MM.1S (cell line): ENCODE results near the gene LBR.

Source experiments
- EZH2 ChIP-seq: fragments of 300-600 bp; sonication (generic); optimal IDR thresholded peaks from 2 replicates; pipeline ENCODE3; 2017; ENCODE audit warnings: low read depth, mild to moderate bottlenecking, antibody characterized with exemption, low read length, mixed read lengths
- EZH2phosphoT487 ChIP-seq: fragments of 300-600 bp; sonication (generic); IDR thresholded peaks from 2 replicates; pipeline ENCODE4 v1.6.1; 2018; ENCODE audit warnings: antibody characterized with exemption, low read length
- TF ChIP-seq, protein P1 (sequence below): fragments of 300-600 bp; sonication (generic); IDR thresholded peaks from 2 replicates; pipeline ENCODE4 v1.5.1; 2016; ENCODE audit warnings: antibody characterized with exemption, low read length, mixed read lengths

DNA sequence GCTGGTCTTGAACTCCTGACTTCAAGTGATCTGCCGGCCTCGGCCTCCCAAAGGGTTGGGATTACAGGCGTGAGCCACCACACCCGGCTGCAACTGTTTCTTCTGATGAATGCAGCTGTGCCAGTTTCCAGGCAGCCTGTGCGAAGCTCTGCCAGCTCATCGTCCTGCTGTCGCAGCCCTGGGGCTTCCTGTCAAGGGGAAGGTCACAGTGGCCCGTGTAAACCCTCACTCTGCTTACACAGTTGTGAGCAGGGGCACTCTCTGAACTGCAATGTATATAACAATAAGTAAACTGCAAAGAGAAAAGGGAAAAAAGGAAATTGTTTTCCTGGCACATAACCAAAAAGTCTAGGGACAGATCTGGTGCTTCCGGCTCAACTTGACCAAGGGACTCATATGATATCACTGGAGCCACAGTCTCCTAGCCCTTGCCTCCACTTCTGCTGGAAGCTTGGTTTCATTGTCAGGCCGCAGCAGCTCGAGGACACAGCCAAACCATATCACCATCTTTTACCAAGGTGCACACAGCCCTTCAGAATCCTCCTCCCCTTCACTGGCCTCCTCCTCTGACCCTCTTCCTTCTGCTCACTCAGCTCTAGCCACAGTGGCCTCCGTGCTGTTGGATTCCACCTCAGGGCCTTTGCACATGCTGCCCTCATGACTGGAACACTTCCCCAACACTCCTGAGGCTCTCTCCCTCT lies 22.8 kb upstream of the LBR start:
- TF ChIP-seq EZH2phosphoT487 = no peak
- TF ChIP-seq, protein P1, sequence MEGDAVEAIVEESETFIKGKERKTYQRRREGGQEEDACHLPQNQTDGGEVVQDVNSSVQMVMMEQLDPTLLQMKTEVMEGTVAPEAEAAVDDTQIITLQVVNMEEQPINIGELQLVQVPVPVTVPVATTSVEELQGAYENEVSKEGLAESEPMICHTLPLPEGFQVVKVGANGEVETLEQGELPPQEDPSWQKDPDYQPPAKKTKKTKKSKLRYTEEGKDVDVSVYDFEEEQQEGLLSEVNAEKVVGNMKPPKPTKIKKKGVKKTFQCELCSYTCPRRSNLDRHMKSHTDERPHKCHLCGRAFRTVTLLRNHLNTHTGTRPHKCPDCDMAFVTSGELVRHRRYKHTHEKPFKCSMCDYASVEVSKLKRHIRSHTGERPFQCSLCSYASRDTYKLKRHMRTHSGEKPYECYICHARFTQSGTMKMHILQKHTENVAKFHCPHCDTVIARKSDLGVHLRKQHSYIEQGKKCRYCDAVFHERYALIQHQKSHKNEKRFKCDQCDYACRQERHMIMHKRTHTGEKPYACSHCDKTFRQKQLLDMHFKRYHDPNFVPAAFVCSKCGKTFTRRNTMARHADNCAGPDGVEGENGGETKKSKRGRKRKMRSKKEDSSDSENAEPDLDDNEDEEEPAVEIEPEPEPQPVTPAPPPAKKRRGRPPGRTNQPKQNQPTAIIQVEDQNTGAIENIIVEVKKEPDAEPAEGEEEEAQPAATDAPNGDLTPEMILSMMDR = no peak
- TF ChIP-seq EZH2 = no peak
